SK-N-SH treated with all-trans-retinoic acid at 6 μM for 48 hours (cell line): Measurements from ENCODE around the gene ZBTB34.

Experiments
- ARNTL ChIP-seq: fragments of 450-650 bp; formaldehyde crosslinking; IDR thresholded peaks from 2 replicates; pipeline ENCODE4 v1.5.0; 2020; ENCODE audit warnings: low read depth, mild to moderate bottlenecking, moderate library complexity, borderline replicate concordance
- BACH2 ChIP-seq: fragments of 250-450 bp; sonication (Bioruptor Pico); IDR thresholded peaks from 2 replicates; pipeline ENCODE4 v1.9.0; 2021; ENCODE audit warnings: mild to moderate bottlenecking, borderline replicate concordance
- GLIS3 ChIP-seq: fragments of 250-450 bp; sonication (Bioruptor Pico); IDR thresholded peaks from 2 replicates; pipeline ENCODE4 v1.5.0; 2020; ENCODE audit warnings: mild to moderate bottlenecking, moderate library complexity
- ISL1 ChIP-seq: fragments of 250-450 bp; sonication (Bioruptor Pico); IDR thresholded peaks from 2 replicates; pipeline ENCODE4 v2.1.2; 2022; ENCODE audit warnings: mild to moderate bottlenecking, moderate library complexity
- ZC3H10 ChIP-seq: fragments of 250-450 bp; sonication (Bioruptor Pico); IDR thresholded peaks from 2 replicates; pipeline ENCODE4 v1.5.1; 2021; ENCODE audit warnings: mild to moderate bottlenecking, moderate library complexity
- ZFP30 ChIP-seq: fragments of 450-650 bp; formaldehyde crosslinking; IDR thresholded peaks from 2 replicates; pipeline ENCODE4 v1.5.0; 2022; ENCODE audit warnings: mild to moderate bottlenecking, moderate library complexity
- ZNF70 ChIP-seq: fragments of 450-650 bp; formaldehyde crosslinking; IDR thresholded peaks from 2 replicates; pipeline ENCODE4 v1.5.0; 2020; ENCODE audit warnings: mild to moderate bottlenecking, moderate library complexity
- ZNF8 ChIP-seq: fragments of 450-650 bp; formaldehyde crosslinking; IDR thresholded peaks from 2 replicates; pipeline ENCODE4 v1.5.0; 2020; ENCODE audit warnings: mild to moderate bottlenecking, moderate library complexity
- TF ChIP-seq, protein P1 (sequence below): fragments of 250-450 bp; sonication (Bioruptor Pico); IDR thresholded peaks from 2 replicates; pipeline ENCODE4 v1.8.0; 2020; ENCODE audit warnings: mild to moderate bottlenecking, moderate library complexity, borderline replicate concordance

DNA sequence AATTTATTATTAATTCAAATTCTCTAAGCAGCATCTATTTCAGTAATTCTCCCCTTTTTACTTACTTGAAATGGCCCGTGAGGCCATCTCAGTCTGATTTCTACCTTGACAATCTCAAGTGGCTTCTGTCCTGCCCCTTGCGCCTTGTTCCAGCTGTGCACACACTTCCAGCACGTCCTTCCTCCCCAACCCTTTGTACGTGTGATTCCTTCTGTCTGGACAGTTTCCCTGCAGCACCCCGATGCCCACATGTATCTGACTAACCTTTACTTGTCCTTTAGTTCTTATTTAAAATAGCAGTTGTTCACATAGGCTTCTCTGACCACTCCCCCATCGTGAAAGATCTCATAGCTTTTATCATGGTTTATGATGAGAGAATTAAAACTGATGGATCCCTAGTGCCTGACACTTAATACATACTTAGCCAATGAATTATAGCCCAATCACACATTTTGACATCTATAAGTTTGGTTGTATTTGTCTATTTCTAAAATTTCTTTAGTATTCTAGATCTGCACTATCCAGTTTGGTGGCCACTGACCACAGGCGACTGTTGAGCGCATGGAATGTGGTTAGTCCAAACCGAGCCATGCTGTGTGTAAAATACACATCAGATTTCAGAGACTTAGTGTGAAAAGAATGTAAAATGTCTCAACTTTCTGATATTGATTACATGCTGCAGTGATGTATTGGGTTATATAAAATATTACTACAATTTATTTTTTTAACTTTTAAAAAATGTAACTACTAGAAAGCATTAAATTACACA lies 14.3 kb downstream of the ZBTB34 start:
- TF ChIP-seq BACH2 (CRISPR knock-in tag) (no peak), ZC3H10 (CRISPR knock-in tag) (no peak), ARNTL (CRISPR knock-in tag) (no peak), ZFP30 (CRISPR knock-in tag) (no peak), ISL1 (no peak), GLIS3 (CRISPR knock-in tag) (no peak), ZNF8 (no peak), ZNF70 (CRISPR knock-in tag) (no peak)
- TF ChIP-seq, protein P1, sequence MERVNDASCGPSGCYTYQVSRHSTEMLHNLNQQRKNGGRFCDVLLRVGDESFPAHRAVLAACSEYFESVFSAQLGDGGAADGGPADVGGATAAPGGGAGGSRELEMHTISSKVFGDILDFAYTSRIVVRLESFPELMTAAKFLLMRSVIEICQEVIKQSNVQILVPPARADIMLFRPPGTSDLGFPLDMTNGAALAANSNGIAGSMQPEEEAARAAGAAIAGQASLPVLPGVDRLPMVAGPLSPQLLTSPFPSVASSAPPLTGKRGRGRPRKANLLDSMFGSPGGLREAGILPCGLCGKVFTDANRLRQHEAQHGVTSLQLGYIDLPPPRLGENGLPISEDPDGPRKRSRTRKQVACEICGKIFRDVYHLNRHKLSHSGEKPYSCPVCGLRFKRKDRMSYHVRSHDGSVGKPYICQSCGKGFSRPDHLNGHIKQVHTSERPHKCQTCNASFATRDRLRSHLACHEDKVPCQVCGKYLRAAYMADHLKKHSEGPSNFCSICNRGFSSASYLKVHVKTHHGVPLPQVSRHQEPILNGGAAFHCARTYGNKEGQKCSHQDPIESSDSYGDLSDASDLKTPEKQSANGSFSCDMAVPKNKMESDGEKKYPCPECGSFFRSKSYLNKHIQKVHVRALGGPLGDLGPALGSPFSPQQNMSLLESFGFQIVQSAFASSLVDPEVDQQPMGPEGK (CRISPR knock-in tag) = no peak
